Neural cell (in vitro differentiated cells): ENCODE results near the gene MANEAL. TPM values are rescaled to one million over a fixed set of nuclear protein-coding genes. Genes with fewer than 3 reads are reported as not detected.

Experiments
- H2AFZ ChIP-seq: fragments of 200-600, 300-800 bp; sonication (generic), shearing (Covaris generic); 2 replicates; pipeline ENCODE4 v1.6.0; 2014; ENCODE audit warnings: low read depth, mild to moderate bottlenecking, antibody characterized with exemption, low read length, moderate library complexity
- H3F3A ChIP-seq: fragments of 200-600 bp; shearing (Covaris generic); 2 replicates; pipeline ENCODE4 v1.6.1; 2016; ENCODE audit warnings: mild to moderate bottlenecking, moderate library complexity, mixed read lengths, antibody characterized with exemption, low read length; ENCODE audit not compliant: insufficient read depth, poor library complexity, severe bottlenecking
- H3K27ac ChIP-seq: fragments of 200-600, 300-800 bp; sonication (generic), shearing (Covaris generic); 2 replicates; pipeline ENCODE4 v1.5.1; 2014; ENCODE audit warnings: mild to moderate bottlenecking, low read length, moderate library complexity
- H3K27me3 ChIP-seq: fragments of 300-800, 200-600 bp; sonication (generic), shearing (Covaris generic); 2 replicates; pipeline ENCODE4 v1.6.0; 2014; ENCODE audit warnings: mild to moderate bottlenecking, low read depth, low read length, moderate library complexity; ENCODE audit not compliant: insufficient read depth
- H3K36me3 ChIP-seq: fragments of 300-800, 200-600 bp; sonication (generic), shearing (Covaris generic); 2 replicates; pipeline ENCODE4 v1.5.1; 2014; ENCODE audit warnings: mild to moderate bottlenecking, antibody characterized with exemption, low read length, moderate library complexity; ENCODE audit not compliant: insufficient read depth
- H3K4me2 ChIP-seq: fragments of 300-800, 200-600 bp; sonication (generic), shearing (Covaris generic); 2 replicates; pipeline ENCODE4 v1.6.0; 2014; ENCODE audit warnings: mild to moderate bottlenecking, low read length
- H3K4me3 ChIP-seq: fragments of 300-800, 200-600 bp; sonication (generic), shearing (Covaris generic); 2 replicates; pipeline ENCODE4 v1.5.1; 2014; ENCODE audit warnings: mild to moderate bottlenecking, low read length, moderate library complexity
- H3K79me2 ChIP-seq: fragments of 200-600 bp; shearing (Covaris generic); replicated peaks from 2 replicates; pipeline ENCODE4 v1.6.0; 2014; ENCODE audit warnings: mild to moderate bottlenecking, low read length, moderate library complexity; ENCODE audit not compliant: insufficient read depth
- H3K9ac ChIP-seq: fragments of 300-800, 200-600 bp; sonication (generic), shearing (Covaris generic); 2 replicates; pipeline ENCODE4 v1.6.1; 2016; ENCODE audit warnings: mild to moderate bottlenecking, low read length, mixed read lengths
- H3K9me2 ChIP-seq: fragments of 200-600 bp; shearing (Covaris generic); 2 replicates; pipeline ENCODE4 v1.6.1; 2016; ENCODE audit warnings: mild to moderate bottlenecking, low read length, mixed read lengths; ENCODE audit not compliant: insufficient read depth
- H3K9me3 ChIP-seq: fragments of 200-600, 300-800 bp; sonication (generic), shearing (Covaris generic); 2 replicates; pipeline ENCODE4 v1.6.1; 2016; ENCODE audit warnings: mild to moderate bottlenecking, mixed run types, low read length, moderate library complexity, mixed read lengths
- H4K20me1 ChIP-seq: fragments of 200-600 bp; shearing (Covaris generic); 2 replicates; pipeline ENCODE4 v1.6.1; 2016; ENCODE audit warnings: mild to moderate bottlenecking, mixed run types; ENCODE audit not compliant: insufficient read depth
- EP300 ChIP-seq: fragments of 450-650 bp; conservative IDR thresholded peaks from 2 replicates; pipeline ENCODE4 v1.6.1; 2014; ENCODE audit warnings: antibody characterized with exemption, mild to moderate bottlenecking, moderate library complexity; ENCODE audit not compliant: poor library complexity, severe bottlenecking
- EZH2 ChIP-seq: fragments of 200-600, 300-800 bp; shearing (Covaris generic), sonication (generic); IDR thresholded peaks from 2 replicates; pipeline ENCODE4 v1.6.1; 2014; ENCODE audit warnings: antibody characterized with exemption, low read length, borderline replicate concordance, mild to moderate bottlenecking; ENCODE audit not compliant: insufficient read depth, poor library complexity, severe bottlenecking
- MXI1 ChIP-seq: fragments of 450-650 bp; conservative IDR thresholded peaks from 2 replicates; pipeline ENCODE4 v1.6.1; 2014; ENCODE audit warnings: antibody characterized with exemption, mild to moderate bottlenecking; ENCODE audit not compliant: poor library complexity, severe bottlenecking
- POLR2AphosphoS5 ChIP-seq: IDR thresholded peaks from 2 replicates; pipeline ENCODE4 v1.6.1; 2012
- RAD21 ChIP-seq: fragments of 450-650 bp; conservative IDR thresholded peaks from 2 replicates; pipeline ENCODE4 v1.6.1; 2014; ENCODE audit warnings: antibody characterized with exemption, mild to moderate bottlenecking, moderate library complexity
- REST ChIP-seq: IDR thresholded peaks from 2 replicates; pipeline ENCODE4 v1.6.1; 2012; ENCODE audit warnings: borderline replicate concordance
- SMC3 ChIP-seq: fragments of 450-650 bp; conservative IDR thresholded peaks from 2 replicates; pipeline ENCODE4 v1.6.1; 2014; ENCODE audit warnings: antibody characterized with exemption, mild to moderate bottlenecking, moderate library complexity; ENCODE audit not compliant: poor library complexity
- TAF1 ChIP-seq: IDR thresholded peaks from 2 replicates; pipeline ENCODE4 v1.6.1; 2012; ENCODE audit warnings: low read depth
- polyA plus RNA-seq: library from polyadenylated mRNA; depleted of rRNA; stranded (reverse); fragments of >200 nt; gene quantifications from 2 replicates; pipeline ENCODE4 v1.2.3, GENCODE V29; 2014
- TF ChIP-seq, protein P1 (sequence below): fragments of 450-650 bp; IDR thresholded peaks from 2 replicates; pipeline ENCODE4 v1.5.1; 2014; ENCODE audit warnings: antibody characterized with exemption, mild to moderate bottlenecking, moderate library complexity; ENCODE audit not compliant: poor library complexity, severe bottlenecking

MANEAL gene
- polyA plus RNA-seq, 1 donor from 2014 or later: 37.0 TPM

DNA sequence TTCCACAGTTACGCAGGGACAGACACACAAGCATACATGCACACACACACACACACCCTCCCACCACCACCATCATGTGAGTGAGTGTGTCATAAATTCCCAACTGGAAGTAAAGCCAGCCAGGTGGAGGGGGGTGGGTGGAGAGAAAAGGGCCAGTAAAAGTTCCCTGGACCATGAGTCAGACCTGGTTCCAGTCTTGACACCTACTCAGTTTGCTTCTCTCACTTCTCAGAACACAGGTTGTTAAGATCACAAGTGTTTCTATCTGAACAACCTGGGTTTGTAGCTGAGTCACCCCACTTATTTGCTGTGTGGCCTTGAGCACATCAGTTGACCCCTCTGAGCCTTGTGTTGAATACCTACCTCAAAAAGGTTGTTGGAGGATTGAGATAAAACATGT, 38.4 kb upstream of the MANEAL start:
- no peak overlapping the region for H3K4me2 ChIP-seq
- H3K9me2 ChIP-seq: no peaks in the 10 kb centered on the region
- no peak overlapping the region for H2AFZ ChIP-seq
- H3F3A ChIP-seq: no peaks in the 10 kb centered on the region
- H3K9ac ChIP-seq: no peak overlapping the region
- no peaks in the 10 kb centered on the region for H3K9me3 ChIP-seq
- H3K27ac ChIP-seq: no peak overlapping the region
- H4K20me1 ChIP-seq: no peaks in the 10 kb centered on the region
- H3K27me3 ChIP-seq: peaks cover 85% of the 10 kb centered on the region
- TF ChIP-seq MXI1 (no peak), EP300 (no peak)
- no peaks in the 10 kb centered on the region for H3K79me2 ChIP-seq
- no peaks in the 10 kb centered on the region for H3K36me3 ChIP-seq
- no peak overlapping the region for H3K4me3 ChIP-seq

DNA sequence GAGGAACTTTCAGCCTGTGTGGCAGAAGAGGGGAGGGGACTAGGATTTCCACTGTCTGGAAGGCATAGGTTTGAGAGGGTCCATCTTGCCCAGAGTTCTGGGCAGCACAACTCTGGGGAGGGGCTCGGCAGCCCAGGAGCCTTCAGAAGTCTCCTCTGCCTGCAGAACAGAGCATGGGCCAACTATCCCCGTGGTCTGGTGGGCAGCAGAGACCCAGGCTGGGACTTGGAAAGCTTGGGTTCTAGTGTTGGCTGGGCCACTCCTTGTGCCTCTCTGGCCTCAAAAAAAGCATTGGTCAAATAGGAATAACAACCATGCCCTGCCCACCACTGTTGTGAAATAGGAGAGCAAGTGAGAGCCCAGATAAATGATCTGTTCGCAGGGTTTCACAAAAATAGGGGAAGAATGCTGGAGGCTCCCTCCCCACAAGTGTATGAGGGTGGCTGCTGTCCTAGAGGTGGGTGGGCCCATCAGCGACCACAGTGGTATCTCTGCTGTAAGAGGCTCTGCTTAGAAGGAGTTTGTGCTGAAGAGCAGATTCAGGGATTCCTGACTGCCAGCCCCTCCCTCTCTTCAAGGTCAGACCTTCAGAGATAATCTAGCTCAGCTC, 37.6 kb upstream of the MANEAL start:
- H4K20me1 ChIP-seq: no peaks in the 10 kb centered on the region
- no peaks in the 10 kb centered on the region for H3K9me3 ChIP-seq
- no peak overlapping the region for H3K4me2 ChIP-seq
- peaks cover 93% of the 10 kb centered on the region for H3K27me3 ChIP-seq
- no peak overlapping the region for H2AFZ ChIP-seq
- no peaks in the 10 kb centered on the region for H3K36me3 ChIP-seq
- TF ChIP-seq REST (no peak), EZH2 (no peak), SMC3 (no peak), TAF1 (no peak)
- TF ChIP-seq, protein P1, sequence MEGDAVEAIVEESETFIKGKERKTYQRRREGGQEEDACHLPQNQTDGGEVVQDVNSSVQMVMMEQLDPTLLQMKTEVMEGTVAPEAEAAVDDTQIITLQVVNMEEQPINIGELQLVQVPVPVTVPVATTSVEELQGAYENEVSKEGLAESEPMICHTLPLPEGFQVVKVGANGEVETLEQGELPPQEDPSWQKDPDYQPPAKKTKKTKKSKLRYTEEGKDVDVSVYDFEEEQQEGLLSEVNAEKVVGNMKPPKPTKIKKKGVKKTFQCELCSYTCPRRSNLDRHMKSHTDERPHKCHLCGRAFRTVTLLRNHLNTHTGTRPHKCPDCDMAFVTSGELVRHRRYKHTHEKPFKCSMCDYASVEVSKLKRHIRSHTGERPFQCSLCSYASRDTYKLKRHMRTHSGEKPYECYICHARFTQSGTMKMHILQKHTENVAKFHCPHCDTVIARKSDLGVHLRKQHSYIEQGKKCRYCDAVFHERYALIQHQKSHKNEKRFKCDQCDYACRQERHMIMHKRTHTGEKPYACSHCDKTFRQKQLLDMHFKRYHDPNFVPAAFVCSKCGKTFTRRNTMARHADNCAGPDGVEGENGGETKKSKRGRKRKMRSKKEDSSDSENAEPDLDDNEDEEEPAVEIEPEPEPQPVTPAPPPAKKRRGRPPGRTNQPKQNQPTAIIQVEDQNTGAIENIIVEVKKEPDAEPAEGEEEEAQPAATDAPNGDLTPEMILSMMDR: no peak
- no peaks in the 10 kb centered on the region for H3K9me2 ChIP-seq
- no peak overlapping the region for H3K4me3 ChIP-seq
- no peaks in the 10 kb centered on the region for H3K79me2 ChIP-seq
- H3K27ac ChIP-seq: no peak overlapping the region
- no peaks in the 10 kb centered on the region for H3F3A ChIP-seq
- H3K9ac ChIP-seq: no peak overlapping the region

DNA sequence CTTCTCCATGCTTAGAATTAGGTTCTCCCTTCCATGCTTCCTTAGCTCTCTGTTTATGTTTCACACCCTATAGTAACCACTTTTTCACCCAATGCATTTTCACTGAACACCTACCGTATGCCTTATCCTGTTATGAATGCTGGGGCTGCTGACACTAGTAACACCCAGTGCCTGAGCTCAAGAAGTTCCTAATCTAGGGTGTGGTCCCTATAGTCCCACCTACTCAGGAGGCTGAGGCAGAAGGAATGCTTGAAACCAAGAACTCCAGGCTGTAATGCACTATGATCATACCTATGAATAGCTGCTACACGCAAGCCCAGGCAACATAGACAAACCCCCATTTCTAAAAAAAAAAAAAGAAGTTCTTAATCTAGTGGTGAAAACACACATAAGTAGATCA, 34.2 kb upstream of the MANEAL start:
- no peaks in the 10 kb centered on the region for H3K9me2 ChIP-seq
- no peak overlapping the region for H3K4me3 ChIP-seq
- H3F3A ChIP-seq: no peaks in the 10 kb centered on the region
- H3K27ac ChIP-seq: no peak overlapping the region
- no peaks in the 10 kb centered on the region for H3K9me3 ChIP-seq
- H2AFZ ChIP-seq: no peak overlapping the region
- H3K9ac ChIP-seq: no peak overlapping the region
- H4K20me1 ChIP-seq: no peaks in the 10 kb centered on the region
- H3K4me2 ChIP-seq: no peak overlapping the region
- no peaks in the 10 kb centered on the region for H3K79me2 ChIP-seq
- H3K27me3 ChIP-seq: peaks cover 99% of the 10 kb centered on the region
- no peak for TF ChIP-seq EP300
- TF ChIP-seq RAD21: no peak
- no peak for TF ChIP-seq TAF1
- TF ChIP-seq, protein P1: no peak
- TF ChIP-seq MXI1: no peak
- no peak for TF ChIP-seq EZH2
- TF ChIP-seq SMC3: no peak
- TF ChIP-seq POLR2AphosphoS5: no peak
- TF ChIP-seq REST: no peak
- no peaks in the 10 kb centered on the region for H3K36me3 ChIP-seq
